GM12878 (cell line): Measurements from ENCODE around the gene HEXIM1. TPM values are rescaled to one million over a fixed set of nuclear protein-coding genes. Genes with fewer than 3 reads are reported as not detected.

Experiments used
- ATAC-seq: fragments of 200-7000 bp; cut with Tn5 transposase; 3 replicates; pipeline ENCODE4 v1.9.1; 2020; ENCODE audit warnings: mild to moderate bottlenecking, moderate library complexity
- BruUV-seq: library from RNA; stranded (reverse); fragments of 400-500 nt; replicated peaks from 2 replicates; lab custom pipeline; 2021; lab: Mats Ljungman, UMichigan
- CTCF ChIA-PET: fragments of 300-600 bp; sonication (Branson Sonifier 250); formaldehyde crosslinking; extraction: SDS; loops from one replicate; lab custom pipeline; 2021; ENCODE audit warnings: inconsistent platforms; lab: Yijun Ruan, JAX
- POLR2A ChIA-PET: fragments of 350-600 bp; formaldehyde crosslinking; extraction: SDS; loops from one replicate; lab custom pipeline; 2021; ENCODE audit warnings: inconsistent platforms; lab: Charles Lee
- RAD21 ChIA-PET: fragments of 300-600 bp; sonication (Branson Sonifier 250); formaldehyde crosslinking; loops from one replicate; lab custom pipeline; 2023; ENCODE audit warnings: antibody characterized with exemption; ENCODE audit not compliant: unreplicated experiment; lab: Charles Lee
- SMC1A ChIA-PET: fragments of 300-600 bp; sonication (Branson Sonifier 250); formaldehyde crosslinking; loops from one replicate; lab custom pipeline; 2023; ENCODE audit not compliant: unreplicated experiment, uncharacterized antibody; lab: Charles Lee
- DNase-seq: peaks from one replicate; pipeline ENCODE4 v3.0.0-alpha.2; 2011; ENCODE audit warnings: low read depth, low spot score
- FAIRE-seq: peaks from 3 replicates; lab custom pipeline; 2011; peaks lifted over from hg19 to GRCh38; lab: Jason Lieb, UNC
- H2AFZ ChIP-seq: 2 replicates; pipeline ENCODE4 v1.6.0; 2011; ENCODE audit warnings: low read depth, low read length, control low read depth; ENCODE audit not compliant: control insufficient read depth
- H3K27ac ChIP-seq: 2 replicates; pipeline ENCODE4 v1.5.1; 2011; ENCODE audit warnings: control low read depth; ENCODE audit not compliant: control insufficient read depth, insufficient read depth
- H3K27me3 ChIP-seq, 2 experiments: replicated peaks in 1 of 2; 2 replicates each; pipeline versions ENCODE4 v1.6.0 to v1.6.1; 2011; ENCODE audit warnings: low read length in 1 of 2; ENCODE audit not compliant: control insufficient read depth in 2 of 2, insufficient read depth in 2 of 2
- H3K36me3 ChIP-seq, 2 experiments: 2 replicates each; pipeline ENCODE4 v1.5.1; 2011; ENCODE audit warnings: low read length in 1 of 2; ENCODE audit not compliant: control insufficient read depth in 2 of 2, insufficient read depth in 2 of 2
- H3K4me1 ChIP-seq: 2 replicates; pipeline ENCODE4 v1.6.1; 2011; ENCODE audit warnings: mild to moderate bottlenecking, low read length, moderate library complexity, mixed read lengths; ENCODE audit not compliant: control insufficient read depth, insufficient read depth
- H3K4me2 ChIP-seq: 2 replicates; pipeline ENCODE4 v1.6.0; 2011; ENCODE audit warnings: control low read depth; ENCODE audit not compliant: control insufficient read depth, insufficient read depth
- H3K4me3 ChIP-seq: fragments of 200-600 bp; sonication (generic); 2 replicates; pipeline ENCODE4 v1.5.1; 2016
- H3K79me2 ChIP-seq: 2 replicates; pipeline ENCODE4 v1.6.0; 2011; ENCODE audit warnings: low read length; ENCODE audit not compliant: control insufficient read depth, insufficient read depth
- H3K9ac ChIP-seq: 2 replicates; pipeline ENCODE4 v1.8.0; 2011; ENCODE audit warnings: low read length, control low read depth, mixed read lengths; ENCODE audit not compliant: control insufficient read depth, insufficient read depth
- H3K9me3 ChIP-seq: replicated peaks from 3 replicates; pipeline ENCODE4 v1.5.1; 2011; ENCODE audit warnings: mild to moderate bottlenecking, low read length; ENCODE audit not compliant: control insufficient read depth, insufficient read depth
- H4K20me1 ChIP-seq: 2 replicates; pipeline ENCODE4 v1.6.0; 2011; ENCODE audit not compliant: control insufficient read depth, insufficient read depth
- ATF7 ChIP-seq: fragments of 450-650 bp; IDR thresholded peaks from 2 replicates; pipeline ENCODE4 v1.6.1; 2016; ENCODE audit warnings: low read depth, mild to moderate bottlenecking
- BHLHE40 ChIP-seq, 2 experiments: fragments of 450-650 bp in 1 of 2; IDR thresholded peaks; 2 replicates each; pipeline ENCODE4 v1.6.1; 2011 to 2017; ENCODE audit warnings: low read depth in 2 of 2, borderline replicate concordance in 1 of 2, improper control_type of control experiment in 1 of 2, low read length in 1 of 2, mild to moderate bottlenecking in 1 of 2
- EZH2 ChIP-seq: IDR thresholded peaks from 2 replicates; pipeline ENCODE4 v1.6.1; 2012; ENCODE audit warnings: low read depth, mild to moderate bottlenecking, control low read depth, inconsistent platforms, low read length, borderline replicate concordance; ENCODE audit not compliant: control insufficient read depth
- KAT2A ChIP-seq: conservative IDR thresholded peaks from 2 replicates; pipeline ENCODE4 v1.6.1; 2011; ENCODE audit warnings: low read depth, low read length; ENCODE audit not compliant: control insufficient read depth
- KDM1A ChIP-seq: fragments of 200-600 bp; sonication (generic); IDR thresholded peaks from 2 replicates; pipeline ENCODE4 v1.6.1; 2016; ENCODE audit warnings: borderline replicate concordance
- NBN ChIP-seq: fragments of 450-650 bp; IDR thresholded peaks from 2 replicates; pipeline ENCODE4 v1.6.1; 2016
- POLR2AphosphoS2 ChIP-seq: IDR thresholded peaks from 2 replicates; pipeline ENCODE4 v1.6.1; 2011; ENCODE audit warnings: low read depth, mild to moderate bottlenecking, low read length, improper control_type of control experiment, moderate library complexity
- RAD21 ChIP-seq: IDR thresholded peaks from 2 replicates; pipeline ENCODE4 v1.6.1; 2011; ENCODE audit warnings: mild to moderate bottlenecking, low read depth, low read length, moderate library complexity; ENCODE audit not compliant: insufficient read depth
- WRNIP1 ChIP-seq: IDR thresholded peaks from 2 replicates; pipeline ENCODE4 v1.6.1; 2011; ENCODE audit warnings: low read depth, low read length, improper control_type of control experiment, borderline replicate concordance
- ZNF207 ChIP-seq: fragments of 450-650 bp; IDR thresholded peaks from 2 replicates; pipeline ENCODE4 v1.6.1; 2014; ENCODE audit warnings: antibody characterized with exemption, mild to moderate bottlenecking, borderline replicate concordance
- WGBS: methylation state at CpG from one replicate; pipeline ENCODE4 v1.1.6; 2016; ENCODE audit warnings: low lambda C conversion rate; ENCODE audit not compliant: insufficient replicate concordance, insufficient coverage; ENCODE audit errors: missing lambda C conversion rate; 5-methylcytosine and 5-hydroxymethylcytosine counted together
- in situ Hi-C: fragments of 300-500 bp; cut with MboI; formaldehyde crosslinking; loops from 9 replicates; pipeline ENCODE4 v1.14.3; 2018; ENCODE audit warnings: mixed read lengths
- intact Hi-C: fragments of 100-400 bp; cut with micrococcal nuclease; formaldehyde crosslinking; loops from one replicate; pipeline ENCODE4 v1.14.2; 2022; ENCODE audit not compliant: unreplicated experiment
- polyA plus RNA-seq, 11 experiments: library from polyadenylated mRNA; depleted of rRNA in 4 of 11; unstranded in 6 of 11; stranded (reverse) in 5 of 11; fragments of >200 nt; fragmentation: Nextera tagmentation in 4 of 11; fragmentation: Illumina TruSeq in 1 of 11; extraction: Ambion mirVana in 4 of 11; extraction: Trizol in 1 of 11; gene quantifications; 1 replicate in 1 of 11; 2 replicates in 10 of 11; pipeline versions ENCODE4 v1.2.1 to v1.2.3, GENCODE V29; 2011 to 2016; ENCODE audit warnings: inconsistent platforms in 2 of 11, missing spikeins in 2 of 11, low read depth in 1 of 11
- total RNA-seq, 4 experiments: library from RNA; depleted of rRNA in 3 of 4; stranded (reverse); fragments of >200 nt in 3 of 4; fragmentation: Illumina TruSeq in 1 of 4; extraction: Trizol in 1 of 4; gene quantifications; 2 replicates each; pipeline versions ENCODE4 v1.2.1 to v1.2.3, GENCODE V29; 2013 to 2021
- TF ChIP-seq, protein P1 (sequence below): fragments of 450-650 bp; IDR thresholded peaks from 2 replicates; pipeline ENCODE4 v1.6.1; 2016; ENCODE audit warnings: mild to moderate bottlenecking

Gene HEXIM1
- total and polyA plus RNA-seq, 10 of the 15 experiments (the other 5 are each of a cell fraction or from before 2014, with no cell fraction given) = 1.9 to 24.1 (median 9.0) TPM

DNA sequence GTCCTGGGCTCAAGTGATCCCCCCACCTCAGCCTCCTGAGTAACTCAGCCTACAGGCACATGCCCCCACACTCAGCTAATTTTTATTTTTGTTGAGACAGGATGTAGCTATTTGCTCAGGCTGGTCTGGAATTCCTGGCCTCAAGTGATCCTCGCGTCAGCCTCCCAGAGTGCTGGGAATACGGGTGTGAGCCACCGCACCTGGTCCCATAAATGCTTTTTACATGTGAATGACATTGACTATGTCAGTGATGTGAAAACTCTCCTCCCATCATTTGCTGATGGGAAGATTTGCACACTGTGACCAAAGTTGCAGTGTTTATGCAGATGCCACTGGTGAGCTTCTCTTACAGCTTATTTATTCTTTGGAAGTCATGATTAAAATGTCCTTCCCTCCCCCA, 30.9 kb upstream of the HEXIM1 start:
- H3K9me3 ChIP-seq = no peaks in the 10 kb centered on the region
- H3K27ac ChIP-seq = no peak overlapping the region
- no peaks in the 10 kb centered on the region for H4K20me1 ChIP-seq
- ChIA-PET POLR2A (interaction anchor here (1.0 kb wide), 1 partner anchor 8 kb away, joined by 4 read pairs; no protein-coding TSS in a partner anchor), SMC1A (no interaction called here), CTCF (interaction anchor here (0.6 to 3.0 kb wide), 3 partner anchors 18 to 116 kb away, joined by 3 to 11 read pairs (median 3); partner anchors contain the start of gene ACBD4), RAD21 (no interaction called here)
- in situ Hi-C loops = no loop called here
- H2AFZ ChIP-seq = no peak overlapping the region
- no peaks in the 10 kb centered on the region for H3K4me1 ChIP-seq
- no peak overlapping the region for H3K4me3 ChIP-seq
- no peaks in the 10 kb centered on the region for H3K79me2 ChIP-seq
- H3K27me3 ChIP-seq = no peaks in the 10 kb centered on the region
- H3K36me3 ChIP-seq = no peaks in the 10 kb centered on the region
- no peak for ATAC-seq
- H3K4me2 ChIP-seq = no peak overlapping the region
- FAIRE-seq = no peak
- intact Hi-C loops = no loop called here
- BruUV-seq = no TSS peak
- H3K9ac ChIP-seq = no peak overlapping the region
- no peak for DNase-seq
- TF ChIP-seq BHLHE40 (IDR thresholded peaks at IDR 0.05; ENCODE audit: borderline replicate concordance in 1 of 2, low read depth in 2 of 2, low read length in 1 of 2) = no peak
- no peak for TF ChIP-seq ATF7
- no peak for TF ChIP-seq KDM1A
- no peak for TF ChIP-seq ZNF207
- TF ChIP-seq RAD21 = no peak
- no peak for TF ChIP-seq WRNIP1
- TF ChIP-seq NBN = no peak
- no peak for TF ChIP-seq POLR2AphosphoS2
- no peak for TF ChIP-seq KAT2A
- TF ChIP-seq, protein P1, sequence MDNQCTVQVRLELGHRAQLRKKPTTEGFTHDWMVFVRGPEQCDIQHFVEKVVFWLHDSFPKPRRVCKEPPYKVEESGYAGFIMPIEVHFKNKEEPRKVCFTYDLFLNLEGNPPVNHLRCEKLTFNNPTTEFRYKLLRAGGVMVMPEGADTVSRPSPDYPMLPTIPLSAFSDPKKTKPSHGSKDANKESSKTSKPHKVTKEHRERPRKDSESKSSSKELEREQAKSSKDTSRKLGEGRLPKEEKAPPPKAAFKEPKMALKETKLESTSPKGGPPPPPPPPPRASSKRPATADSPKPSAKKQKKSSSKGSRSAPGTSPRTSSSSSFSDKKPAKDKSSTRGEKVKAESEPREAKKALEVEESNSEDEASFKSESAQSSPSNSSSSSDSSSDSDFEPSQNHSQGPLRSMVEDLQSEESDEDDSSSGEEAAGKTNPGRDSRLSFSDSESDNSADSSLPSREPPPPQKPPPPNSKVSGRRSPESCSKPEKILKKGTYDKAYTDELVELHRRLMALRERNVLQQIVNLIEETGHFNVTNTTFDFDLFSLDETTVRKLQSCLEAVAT = no peak
- TF ChIP-seq EZH2 = no peak
- TF ChIP-seq, all 136 proteins: peak for 0
- WGBS = 96% methylated on average over 4 of the region's 4 CpGs
